GM19372 (cell line): Measurements from ENCODE around the gene GALNT2.

Experiments
- ATAC-seq: cut with Tn5 transposase; IDR thresholded peaks from one replicate; pipeline ENCODE4 v1.9.1; 2021; ENCODE audit warnings: mild to moderate bottlenecking, low read depth, moderate library complexity; ENCODE audit not compliant: unreplicated experiment

GALNT2 gene

DNA sequence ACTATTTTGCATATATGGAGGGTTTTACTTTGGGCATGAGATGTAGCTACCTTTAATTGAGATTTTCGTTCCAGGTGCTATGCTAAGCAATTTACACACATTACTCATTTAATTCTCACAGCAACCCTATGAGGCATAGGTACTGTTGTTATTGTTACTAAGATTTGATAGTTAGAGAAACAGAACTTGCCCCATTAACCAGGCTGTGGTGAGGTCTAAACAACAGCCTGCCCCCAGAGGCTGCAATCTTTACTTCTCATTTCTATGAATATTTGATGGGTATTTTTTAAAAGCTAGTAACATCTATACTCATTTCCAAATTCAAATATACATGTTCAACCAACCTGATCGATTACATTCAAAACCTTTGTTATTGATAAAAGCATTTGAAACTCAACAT, 155.6 kb downstream of the GALNT2 start:
- ATAC-seq = no peak

GRCh38 chr1:230224101-230224960, 157.3 kb downstream of the GALNT2 start:
- ATAC-seq = no peak

- ATAC-seq = no peak
Observed at GRCh38 chr1:230226007-230226800, 159.2 kb downstream of the GALNT2 start.

DNA sequence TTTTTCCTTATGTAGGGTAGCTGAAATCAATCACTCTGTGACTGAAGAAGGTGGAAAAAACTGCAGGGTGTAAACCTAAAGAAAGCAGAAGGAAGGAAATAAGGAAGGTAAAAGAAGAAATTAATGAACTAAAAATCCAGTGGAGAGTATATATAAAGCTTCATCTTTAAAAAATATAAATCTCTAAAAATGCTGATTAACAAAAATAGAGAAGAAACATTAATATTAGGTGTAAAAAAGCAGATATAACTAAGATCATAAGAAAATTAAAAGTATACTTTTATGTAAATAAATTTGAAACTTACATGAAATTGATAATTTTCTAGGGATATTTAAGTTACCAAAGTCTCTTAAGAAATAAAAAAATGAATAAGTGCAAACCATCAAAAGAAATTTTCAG, 159.8 kb downstream of the GALNT2 start:
- no peak for ATAC-seq

GRCh38 chr1:230228236-230228897, 161.3 kb downstream of the GALNT2 start:
- no peak for ATAC-seq

DNA sequence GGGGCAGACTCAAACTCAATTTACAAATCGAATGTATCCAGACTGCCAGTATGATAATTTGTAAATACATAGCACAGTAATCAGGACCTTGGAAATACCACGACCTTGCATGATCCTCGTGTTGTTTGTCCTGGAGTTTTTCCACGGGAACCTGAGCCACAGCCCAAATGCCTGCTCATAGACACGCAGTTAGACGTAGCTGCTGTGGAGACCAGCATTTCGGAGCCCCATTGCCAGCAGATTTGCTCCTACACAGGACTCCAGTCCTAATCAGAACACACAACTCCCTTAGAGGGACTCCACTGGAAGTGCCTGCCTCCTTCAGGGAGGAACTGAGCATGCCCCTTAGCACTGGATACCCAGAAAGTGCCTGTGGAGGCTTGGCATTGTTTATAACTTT, 163.2 kb downstream of the GALNT2 start:
- ATAC-seq = no peak

- ATAC-seq = no peak
Observed at GRCh38 chr1:230230948-230231773, 164.1 kb downstream of the GALNT2 start.

GRCh38 chr1:230231774-230232145, 164.7 kb downstream of the GALNT2 start:
- no peak for ATAC-seq

DNA sequence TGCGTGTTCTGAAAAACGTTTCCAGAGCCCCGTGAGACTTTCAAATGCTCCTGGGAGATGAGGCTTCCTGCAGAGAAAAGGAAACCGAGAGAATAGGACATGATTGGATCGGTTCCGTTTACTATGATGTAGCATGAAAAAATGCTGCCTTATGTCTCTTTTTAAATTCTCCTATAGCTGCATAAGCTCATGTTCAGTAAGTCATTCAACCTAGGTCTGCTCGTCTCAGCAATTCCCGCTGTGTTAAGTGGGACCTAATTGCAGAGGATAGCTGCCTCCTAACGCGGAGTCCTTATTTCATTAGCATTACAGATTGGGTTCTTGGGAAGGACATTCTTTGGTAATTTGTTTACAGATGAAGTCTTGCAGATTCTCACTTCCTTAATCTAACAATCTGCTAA, 165.3 kb downstream of the GALNT2 start:
- ATAC-seq = no peak

GRCh38 chr1:230233786-230234185, 166.7 kb downstream of the GALNT2 start:
- no peak for ATAC-seq

GRCh38 chr1:230235876-230236275, 168.8 kb downstream of the GALNT2 start:
- ATAC-seq = no peak

- ATAC-seq = no peak
Observed at GRCh38 chr1:230236301-230237008, 169.4 kb downstream of the GALNT2 start.

DNA sequence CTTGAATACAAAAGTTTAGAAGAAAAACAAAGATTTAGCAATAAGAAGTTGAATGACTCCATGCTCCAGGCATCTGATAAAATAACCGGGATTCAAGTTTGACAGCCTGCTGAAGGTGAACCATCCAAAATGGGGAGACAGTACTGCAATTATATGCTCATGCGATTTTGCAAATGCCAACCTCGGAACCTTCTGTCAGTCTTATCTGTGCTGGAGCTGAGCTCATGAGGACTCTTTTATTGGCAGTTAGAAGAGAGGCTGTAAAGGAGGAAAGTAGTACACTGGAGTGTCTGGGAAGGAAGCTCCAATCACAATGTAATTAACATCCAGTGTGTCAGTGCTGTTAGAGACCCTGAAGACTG, 170.0 kb downstream of the GALNT2 start:
- no peak for ATAC-seq

- ATAC-seq = no peak
Observed at GRCh38 chr1:230237805-230238204, 170.8 kb downstream of the GALNT2 start.

DNA sequence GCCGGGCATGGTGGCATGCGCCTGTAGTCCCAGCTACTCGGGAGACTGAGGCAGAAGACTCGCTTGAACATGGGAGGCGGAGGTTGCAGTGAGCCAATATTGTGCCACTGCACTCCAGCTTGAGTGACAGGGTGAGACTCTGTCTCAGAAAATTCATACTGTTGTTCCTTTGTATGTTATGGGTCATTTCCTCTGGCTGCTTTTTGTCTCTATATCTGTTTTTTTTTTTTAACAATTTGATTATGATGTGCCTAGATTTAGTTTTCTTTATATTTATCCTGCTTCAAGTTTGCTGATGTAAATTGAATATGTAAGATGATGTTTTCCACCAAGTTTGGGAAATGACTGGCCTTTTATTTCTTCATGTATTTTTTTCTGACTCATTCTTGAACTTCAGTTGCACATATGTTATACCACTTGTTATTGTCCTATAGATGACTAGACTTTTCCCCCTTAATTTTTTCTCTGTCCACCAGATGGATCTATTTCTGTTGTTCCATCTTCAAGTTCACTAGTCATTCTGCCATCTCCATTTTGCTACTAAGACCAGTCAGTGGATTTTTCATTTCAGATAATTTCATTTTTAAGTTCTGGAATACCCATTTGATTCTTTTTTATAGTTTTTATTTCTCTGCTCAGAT, 173.5 kb downstream of the GALNT2 start:
- no peak for ATAC-seq

- no peak for ATAC-seq
Observed at GRCh38 chr1:230242326-230242725, 175.3 kb downstream of the GALNT2 start.

GRCh38 chr1:230243146-230243545, 176.1 kb downstream of the GALNT2 start:
- no peak for ATAC-seq

- no peak for ATAC-seq
Observed at GRCh38 chr1:230243583-230244353, 176.7 kb downstream of the GALNT2 start.

DNA sequence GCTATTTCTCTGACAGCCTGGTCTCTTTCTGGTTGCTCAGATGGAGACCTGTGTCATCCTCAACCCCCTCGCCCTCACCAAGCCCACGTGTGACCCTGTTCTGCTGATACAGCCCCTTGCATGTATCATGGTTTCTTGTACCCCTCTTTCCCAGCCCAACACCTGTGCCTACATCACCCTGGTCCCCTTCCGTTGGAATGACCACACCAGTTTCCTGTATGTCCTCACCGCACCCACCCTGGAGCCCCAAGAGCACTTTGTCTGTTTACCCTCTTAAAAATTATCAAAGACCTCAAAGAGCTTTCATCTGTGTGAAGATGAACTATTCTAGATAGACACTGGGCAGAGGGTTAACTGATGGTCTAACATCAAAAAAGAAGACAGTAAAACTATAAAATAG, 179.5 kb downstream of the GALNT2 start:
- no peak for ATAC-seq
